ENCODE data around the gene GNB1. TPM values are rescaled to one million over a fixed set of nuclear protein-coding genes. Genes with fewer than 3 reads are reported as not detected.
A peak's percentile ranks its signal among the peaks of the same experiment; 100 is the strongest.
"Not testable (repeated sequence)": the region's sequence is repeated elsewhere in the genome, so short reads cannot be mapped to it uniquely, and the experiment has no call there.

Gene GNB1
- total RNA-seq, 1 experiment from 2014 or later, result 58.1 TPM

- DNase-seq (ENCODE audit: low spot score), result not testable (repeated sequence)
Observed at GRCh38 chr1:1746566-1746909, 144.3 kb downstream of the GNB1 start.

DNA sequence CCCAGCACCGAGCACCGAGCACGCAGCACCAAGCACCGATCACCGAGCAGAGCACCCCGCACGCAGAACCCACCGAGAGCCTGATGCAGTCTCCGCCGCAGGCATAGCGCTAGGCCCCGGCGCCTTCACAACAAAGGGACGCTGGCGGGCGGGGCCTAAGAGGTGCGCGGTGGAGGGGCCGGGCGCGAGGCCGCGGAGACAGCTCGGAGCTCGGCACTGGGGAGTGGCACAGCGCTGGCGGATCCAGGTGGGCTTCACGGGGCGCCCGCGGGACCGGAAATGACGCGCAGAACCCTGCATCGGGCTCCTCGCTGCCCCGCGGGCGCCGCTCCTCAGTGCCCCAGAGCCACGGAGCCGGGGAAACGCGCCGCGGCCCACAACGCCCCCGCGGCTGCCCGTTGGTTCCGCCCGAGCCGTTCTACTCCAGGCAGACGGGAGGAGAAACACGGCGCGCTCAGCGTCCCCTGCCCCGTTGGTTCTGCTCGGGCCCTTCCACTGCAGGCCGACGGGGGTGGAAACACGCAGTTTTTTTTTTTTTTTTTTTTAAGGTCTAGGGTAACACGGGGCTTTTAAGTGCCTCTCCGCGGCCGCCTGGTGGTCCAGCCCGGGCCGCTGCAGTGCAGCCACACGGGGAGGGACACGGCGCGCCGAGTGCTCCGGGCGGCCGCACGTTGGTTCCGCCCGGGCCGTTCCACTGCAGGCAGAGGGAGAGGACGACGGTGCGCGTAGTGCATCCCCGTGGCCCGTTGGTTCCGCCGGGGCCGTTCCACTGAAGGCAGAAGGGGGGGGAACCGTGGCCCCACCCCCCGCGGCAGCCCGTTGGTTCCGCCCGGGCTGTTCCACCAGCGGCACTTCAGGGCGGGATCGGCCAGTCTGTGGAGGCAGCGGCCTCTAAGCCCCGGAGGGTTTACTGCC is 145.0 kb downstream of the GNB1 start:
- peak; percentile 23 for DNase-seq (ENCODE audit: low spot score)

- not testable (repeated sequence) for DNase-seq (ENCODE audit: low spot score)
Observed at GRCh38 chr1:1742529-1742928, 148.4 kb downstream of the GNB1 start.

GRCh38 chr1:1741013-1741412 is 149.9 kb downstream of the GNB1 start:
- DNase-seq (ENCODE audit: low spot score), result not testable (repeated sequence)

GRCh38 chr1:1738799-1739337 is 152.0 kb downstream of the GNB1 start:
- DNase-seq (ENCODE audit: low spot score), result not testable (repeated sequence)

DNA sequence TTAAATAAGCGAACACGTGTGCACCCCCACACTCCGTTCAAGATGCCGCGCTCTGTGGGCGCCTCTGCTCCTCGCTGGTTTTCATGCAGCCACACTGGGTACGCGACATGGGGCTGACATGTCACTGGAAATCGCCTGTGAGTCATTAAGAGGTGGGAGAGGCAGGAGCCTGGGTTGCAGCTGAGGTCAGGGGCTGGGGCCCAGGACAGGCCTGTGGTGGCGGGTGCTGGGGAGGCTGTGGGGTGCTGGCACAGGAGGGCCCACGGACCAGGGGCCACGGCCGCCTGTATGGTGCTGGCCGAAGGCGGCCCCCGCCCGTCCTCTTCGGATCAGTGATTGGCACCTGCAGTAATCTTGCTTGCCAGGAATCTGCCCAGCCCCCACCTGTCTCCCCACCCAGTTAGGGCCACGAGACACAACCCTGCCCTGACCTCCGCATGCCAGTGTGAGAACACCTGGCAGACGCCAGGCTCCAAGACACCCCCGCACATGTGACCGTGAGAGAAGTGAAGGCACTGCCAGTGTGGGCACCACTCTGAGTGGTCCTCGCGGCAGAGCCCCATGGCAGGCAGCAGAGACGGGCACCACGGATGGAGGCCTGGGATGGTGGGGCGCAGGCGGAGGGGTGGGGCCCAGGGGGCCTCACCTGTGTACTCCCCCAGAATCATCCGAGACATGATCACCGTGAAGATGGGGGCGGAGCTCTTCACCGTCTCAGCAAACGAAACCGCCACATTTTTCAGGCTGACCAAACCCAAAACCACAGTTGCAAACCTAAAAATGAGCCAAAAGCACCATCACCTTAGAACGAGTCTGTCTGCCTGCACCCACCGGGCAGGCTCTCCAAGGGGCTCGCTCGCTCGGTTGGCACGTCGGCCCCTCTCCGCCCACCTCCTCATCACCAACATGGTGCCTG is 153.0 kb downstream of the GNB1 start:
- not testable (repeated sequence) for DNase-seq (ENCODE audit: low spot score)

Other genes starting within 250 kb of the GNB1 start
- 21.9 and 24.1 TPM in 2 replicates for gene CDK11B, start 232.1 kb downstream of the GNB1 start, total RNA-seq (2014; rRNA removed; shearing (Covaris generic))
- gene SLC35E2B, start 198.3 kb downstream of the GNB1 start, total RNA-seq (2014; rRNA removed; shearing (Covaris generic)), result 34.6 and 35.1 TPM in 2 replicates
- 55.8 and 62.9 TPM in 2 replicates for gene CDK11A, start 166.7 kb downstream of the GNB1 start, total RNA-seq (2014; rRNA removed; shearing (Covaris generic))
- 98.1 and 99.6 TPM in 2 replicates for gene NADK, start 112.6 kb downstream of the GNB1 start, total RNA-seq (2014; rRNA removed; shearing (Covaris generic))
- 0.91 TPM in 1 of 2 replicates, not detected in the other for gene CALML6, start 24.2 kb upstream of the GNB1 start, total RNA-seq (2014; rRNA removed; shearing (Covaris generic))
- gene TMEM52, start 28.2 kb upstream of the GNB1 start, total RNA-seq (2014; rRNA removed; shearing (Covaris generic)), result 10.8 and 12.0 TPM in 2 replicates
- gene CFAP74, start 112.7 kb upstream of the GNB1 start, total RNA-seq (2014; rRNA removed; shearing (Covaris generic)), result not detected in 2 replicates
- not detected in 2 replicates for gene GABRD, start 128.3 kb upstream of the GNB1 start, total RNA-seq (2014; rRNA removed; shearing (Covaris generic))
- gene PRKCZ, start 159.3 kb upstream of the GNB1 start, total RNA-seq (2014; rRNA removed; shearing (Covaris generic)), result 54.8 and 67.4 TPM in 2 replicates

All from HT-29 (cell line).